ENCODE results near the gene LINS1. TPM values are rescaled to one million over a fixed set of nuclear protein-coding genes. Genes with fewer than 3 reads are reported as not detected.

The LINS1 gene
- total RNA-seq, 1 experiment from 2014 or later = 6.9 TPM

DNA sequence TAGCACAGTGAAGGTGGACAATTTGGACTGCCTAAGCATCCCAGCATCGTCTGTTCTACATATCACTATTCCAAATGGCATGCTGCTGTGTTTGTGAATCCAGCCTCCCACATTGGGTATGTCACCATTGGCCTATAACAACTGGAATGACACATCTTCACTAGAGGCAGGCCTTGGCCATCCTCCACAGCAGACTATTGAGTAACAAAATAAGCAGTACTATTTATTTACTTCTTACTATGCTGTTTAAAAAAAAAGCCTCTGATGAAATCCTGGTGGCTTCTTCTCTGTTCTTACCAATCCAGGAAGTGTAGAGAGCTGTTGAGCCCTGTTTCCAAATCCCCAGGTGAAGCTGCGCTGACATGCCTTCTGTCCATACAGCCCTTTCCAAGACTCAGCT is 42.7 kb downstream of the LINS1 start:
- DNase-seq (ENCODE audit: low spot score) = no peak

GRCh38 chr15:100558771-100559254 is 43.2 kb downstream of the LINS1 start:
- no peak for DNase-seq (ENCODE audit: low spot score)

GRCh38 chr15:100553468-100553867 is 48.5 kb downstream of the LINS1 start:
- no peak for DNase-seq (ENCODE audit: low spot score)

- DNase-seq (ENCODE audit: low spot score) = no peak
These were observed 54.0 kb downstream of the LINS1 start for GRCh38 chr15:100547961-100548360.

DNA sequence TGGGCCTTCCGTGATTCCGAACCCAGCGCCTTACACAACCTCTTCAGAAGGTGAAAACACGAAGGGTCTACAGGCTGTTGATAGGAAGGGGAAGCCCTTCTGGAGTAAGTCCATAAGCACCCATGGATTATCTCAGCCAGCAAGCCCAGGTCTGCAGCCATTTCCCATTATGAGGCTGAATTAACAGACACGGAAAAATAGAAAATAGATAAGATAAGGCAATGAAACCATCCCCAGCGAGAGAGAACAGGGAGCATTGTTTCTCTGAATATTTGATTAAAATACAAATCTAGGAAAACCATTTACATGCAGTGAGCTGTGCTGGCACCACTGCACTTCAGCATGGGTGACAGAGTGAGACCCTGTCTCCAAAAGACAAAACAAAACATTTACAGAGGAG is 57.0 kb downstream of the LINS1 start:
- no peak for DNase-seq (ENCODE audit: low spot score)

GRCh38 chr15:100544338-100544841 is 57.6 kb downstream of the LINS1 start:
- DNase-seq (ENCODE audit: low spot score) = no peak

DNA sequence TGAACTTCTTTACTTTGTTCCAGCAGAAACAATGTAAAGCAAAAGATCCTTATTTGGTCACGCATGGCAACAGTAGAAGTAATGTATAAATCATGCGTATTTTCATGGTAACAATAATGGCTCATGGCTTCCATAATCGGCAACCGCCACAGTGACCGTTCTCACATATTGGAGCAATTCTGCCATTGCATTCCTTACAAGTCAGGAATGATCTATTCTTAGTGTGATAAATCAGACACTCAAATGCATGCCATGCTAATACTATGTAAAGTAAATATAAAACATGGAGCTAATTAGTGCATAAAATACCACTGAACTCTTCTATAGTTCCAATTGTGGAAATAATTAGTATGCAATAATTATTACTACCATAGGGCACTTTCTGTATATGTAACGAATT is 59.7 kb downstream of the LINS1 start:
- no peak for DNase-seq (ENCODE audit: low spot score)

- no peak for DNase-seq (ENCODE audit: low spot score)
These were observed 64.7 kb downstream of the LINS1 start for GRCh38 chr15:100537331-100537730.

GRCh38 chr15:100536733-100537132 is 65.3 kb downstream of the LINS1 start:
- no peak for DNase-seq (ENCODE audit: low spot score)

GRCh38 chr15:100533886-100534285 is 68.1 kb downstream of the LINS1 start:
- DNase-seq (ENCODE audit: low spot score) = no peak

DNA sequence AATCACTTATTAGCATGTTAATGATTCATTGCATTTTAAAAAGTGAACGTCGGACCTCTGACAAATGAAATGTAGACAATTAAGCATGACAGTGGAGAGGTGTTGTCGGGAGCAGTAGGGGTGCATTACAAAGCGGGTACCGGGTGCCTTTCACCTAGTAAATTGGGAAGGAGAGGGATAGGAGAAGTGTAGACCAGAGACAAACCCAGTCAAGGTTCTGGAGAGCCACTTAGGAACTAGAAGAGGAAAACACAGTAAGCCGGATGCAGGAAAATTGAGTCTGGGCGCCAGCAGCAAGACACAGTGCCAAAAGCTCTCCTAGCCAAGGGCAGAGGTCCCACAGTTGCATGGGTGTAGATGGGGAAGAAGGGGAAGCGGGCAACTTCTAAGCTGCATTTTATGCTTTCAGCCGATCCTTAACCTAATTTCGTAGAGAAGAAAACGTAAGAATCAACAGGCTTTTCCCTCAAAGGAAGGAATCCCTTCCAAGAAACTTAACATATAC is 70.1 kb downstream of the LINS1 start:
- DNase-seq (ENCODE audit: low spot score) = no peak

- no peak for DNase-seq (ENCODE audit: low spot score)
These were observed 70.8 kb downstream of the LINS1 start for GRCh38 chr15:100531204-100531603.

DNA sequence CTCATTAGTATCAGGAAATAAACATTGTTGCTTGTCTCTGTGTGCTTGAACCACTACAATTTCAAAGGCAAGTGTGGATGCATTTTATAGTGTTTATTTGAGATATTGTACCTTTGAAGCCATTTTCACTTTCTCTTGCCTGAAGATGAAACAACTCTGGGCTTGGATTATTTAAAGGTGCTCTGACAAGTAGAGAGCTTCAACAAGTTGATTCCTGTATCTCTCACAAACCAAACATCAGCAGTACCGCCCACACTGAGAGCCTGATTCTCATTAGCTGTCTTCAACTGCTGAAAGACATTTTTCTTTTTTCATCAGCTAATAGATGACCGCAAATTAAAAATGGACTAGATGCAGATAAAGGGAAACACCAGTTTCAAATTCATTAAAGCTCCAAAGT is 72.4 kb downstream of the LINS1 start:
- DNase-seq (ENCODE audit: low spot score) = no peak

DNA sequence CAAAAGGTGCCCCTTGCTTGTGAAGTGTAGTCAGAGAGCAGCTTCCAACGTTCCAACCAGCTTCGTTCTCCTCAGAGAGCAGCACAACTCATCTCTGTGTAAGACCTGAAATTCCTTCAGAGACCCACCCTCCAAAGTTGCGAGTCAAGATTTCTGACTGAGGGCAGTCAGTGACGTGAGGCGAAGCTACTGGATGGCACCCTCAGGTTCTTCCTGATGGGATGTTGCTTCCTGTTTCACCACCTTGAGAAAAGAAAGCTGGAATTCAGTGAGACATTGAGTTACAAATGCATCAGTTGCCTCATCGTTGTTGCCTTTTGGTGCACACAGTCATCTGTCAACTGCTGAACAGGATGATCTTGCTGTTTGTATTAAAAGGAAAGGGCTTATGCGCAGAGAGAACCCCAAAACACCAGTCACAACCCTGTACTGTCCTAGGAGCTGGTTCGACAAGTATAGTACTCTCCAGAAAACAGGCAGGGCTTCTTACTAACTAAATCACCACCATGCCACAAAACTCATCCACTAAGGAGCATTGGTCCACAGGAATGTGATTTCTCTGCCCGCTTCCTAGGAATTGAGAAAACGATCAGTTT is 73.1 kb downstream of the LINS1 start, which contains the start of gene CERS3:
CERS3 (minus strand) TSS at position 118 of the 596 bp plus-strand sequence. CDS start 27,101 bp downstream, outside the sequence.
- DNase-seq (ENCODE audit: low spot score) = peak; percentile 9

- DNase-seq (ENCODE audit: low spot score) = peak; percentile 20
These were observed 75.9 kb downstream of the LINS1 start for GRCh38 chr15:100526027-100526481.

DNA sequence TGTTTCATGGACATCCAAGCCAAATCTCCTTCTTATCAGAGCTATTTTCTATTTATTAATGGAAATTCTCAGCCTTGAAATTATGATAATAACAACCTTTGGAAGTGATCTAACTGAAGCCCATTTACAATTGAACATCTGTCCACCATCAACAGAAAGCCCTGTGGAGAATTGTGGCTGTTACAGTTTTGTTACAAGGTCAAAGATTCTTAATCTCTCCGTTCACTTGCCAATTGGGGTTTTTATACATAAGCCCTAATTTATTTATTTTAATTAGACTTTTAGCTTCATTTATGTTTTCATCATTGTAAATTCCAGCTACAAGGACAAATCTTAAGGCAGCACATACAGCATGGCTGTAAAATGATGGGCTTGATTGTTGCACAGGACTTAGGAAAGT is 76.5 kb downstream of the LINS1 start:
- DNase-seq (ENCODE audit: low spot score) = no peak

GRCh38 chr15:100524326-100524725 is 77.7 kb downstream of the LINS1 start:
- DNase-seq (ENCODE audit: low spot score) = no peak

GRCh38 chr15:100521907-100522306 is 80.1 kb downstream of the LINS1 start:
- no peak for DNase-seq (ENCODE audit: low spot score)

DNA sequence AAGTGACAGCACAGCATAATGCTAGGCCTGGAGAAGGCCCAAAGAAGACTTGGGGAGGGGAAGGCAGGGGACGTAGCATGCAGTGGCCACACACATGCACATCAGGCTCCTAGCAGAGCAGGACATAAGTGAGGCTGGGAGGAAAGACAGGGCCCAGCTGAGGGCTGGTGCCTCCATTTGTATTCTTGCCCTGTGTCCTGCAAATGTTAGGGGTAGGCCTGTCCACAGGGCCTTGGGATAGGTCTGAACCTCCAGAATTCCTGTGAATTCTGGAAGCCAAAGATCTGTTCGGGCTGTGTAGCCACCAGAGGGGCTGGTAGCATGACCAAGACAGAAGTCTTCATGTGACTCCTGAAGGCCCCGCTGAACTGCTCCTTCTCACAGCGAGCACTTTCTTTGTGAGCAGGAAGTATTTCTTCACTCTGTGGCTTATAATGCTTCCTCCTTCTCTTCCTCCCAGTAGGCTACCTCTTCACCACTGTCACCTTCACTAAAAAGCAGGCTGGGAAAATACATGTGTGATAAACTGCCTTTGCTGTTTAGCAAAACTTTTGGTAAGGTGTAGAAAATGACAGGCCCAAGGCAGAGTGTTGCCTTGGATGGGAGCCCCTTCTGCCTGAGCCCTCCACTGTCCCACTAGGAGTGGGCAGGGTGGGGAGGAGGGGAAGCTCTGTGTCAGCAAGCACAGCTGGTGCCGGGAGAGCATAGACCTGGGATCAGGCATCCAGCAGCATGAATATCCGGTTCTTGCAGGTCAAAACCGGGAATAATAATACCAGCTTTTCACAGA is 81.7 kb downstream of the LINS1 start:
- DNase-seq (ENCODE audit: low spot score) = no peak

DNA sequence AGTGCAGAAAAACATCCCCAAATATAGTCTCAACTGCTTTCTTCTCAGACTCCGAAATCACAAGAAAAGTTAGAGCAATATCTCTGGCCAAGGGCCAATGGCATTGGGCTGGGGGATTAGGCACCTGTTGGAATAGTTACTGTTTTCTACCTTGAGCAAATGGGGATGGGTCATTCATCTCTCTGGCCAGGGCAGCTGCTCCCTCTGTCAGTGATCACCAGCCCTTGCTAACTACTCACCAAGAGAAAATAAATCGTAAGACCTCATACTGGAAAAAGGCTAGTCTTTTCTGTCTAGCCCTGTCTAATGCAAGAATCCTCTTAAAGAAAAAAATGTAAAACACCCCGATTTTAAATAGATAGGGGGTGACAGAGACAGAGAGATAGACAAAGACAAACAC is 84.1 kb downstream of the LINS1 start:
- no peak for DNase-seq (ENCODE audit: low spot score)

Measured in HT-29 (cell line).